Natural killer cell treated with Interleukin-12 subunit alpha and Interleukin-12 subunit beta and Interleukin-15 and Interleukin-18, amount 100 ng/mL, for 72 hours (primary cell): Measurements from ENCODE around the gene TNFRSF4. TPM values are rescaled to one million over a fixed set of nuclear protein-coding genes. Genes with fewer than 3 reads are reported as not detected.

Source experiments
- ATAC-seq, 2 donors: fragments of 150-1000 bp; cut with Tn5 transposase in 1 of 2; sonication (Bioruptor Pico), chemical (Tn5 transposase) in 1 of 2; 2 replicates each; pipeline ENCODE4 v1.10.0; 2021
- DNase-seq: peaks from one replicate; pipeline ENCODE4 v3.0.0; 2022; ENCODE audit warnings: low spot score
- H3K27ac Mint-ChIP-seq, 2 donors: 1 replicate in 1 of 2; 2 replicates in 1 of 2; pipeline ENCODE4 v1.8.0; 2022; ENCODE audit warnings: mixed read lengths in 2 of 2, mild to moderate bottlenecking in 1 of 2, moderate library complexity in 1 of 2
- H3K27me3 Mint-ChIP-seq, 2 donors: 1 replicate in 1 of 2; 2 replicates in 1 of 2; pipeline ENCODE4 v1.8.0; 2022; ENCODE audit warnings: mixed read lengths in 2 of 2
- H3K36me3 Mint-ChIP-seq: one replicate; pipeline ENCODE4 v1.8.0; 2022; ENCODE audit warnings: mixed read lengths
- H3K4me1 Mint-ChIP-seq, 2 donors: 1 replicate in 1 of 2; 2 replicates in 1 of 2; pipeline ENCODE4 v1.8.0; 2022; ENCODE audit warnings: low read depth in 2 of 2, mixed read lengths in 2 of 2, mild to moderate bottlenecking in 1 of 2
- H3K4me3 Mint-ChIP-seq: one replicate; pipeline ENCODE4 v1.8.0; 2022; ENCODE audit warnings: mixed read lengths
- H3K9me3 Mint-ChIP-seq: 2 replicates; pipeline ENCODE4 v1.8.0; 2022; ENCODE audit warnings: mixed read lengths
- total RNA-seq, 2 donors: library from RNA; stranded (reverse); gene quantifications; one replicate each; pipeline ENCODE4 v1.2.3, GENCODE V29; 2022

TNFRSF4 gene
- total RNA-seq, 2 donors from 2014 or later, result 56.8 to 305 TPM

GRCh38 chr1:1212780-1213344, 1.1 kb downstream of the TNFRSF4 start:
- H3K4me3 Mint-ChIP-seq, result peak overlapping the region; percentile 39
- ATAC-seq, result peak; percentile 73 to 79
- H3K9me3 Mint-ChIP-seq, result no peaks in the 10 kb centered on the region
- peak; percentile 92 for DNase-seq
- H3K36me3 Mint-ChIP-seq, result no peaks in the 10 kb centered on the region
- peak overlapping the region; percentile 33 to 48 for H3K27ac Mint-ChIP-seq
- peaks cover 26 to 42% of the 10 kb centered on the region in 2 donors for H3K4me1 Mint-ChIP-seq
- no peaks in the 10 kb centered on the region for H3K27me3 Mint-ChIP-seq

- Mint-ChIP-seq H3K36me3 (no peaks in the 10 kb centered on the region), H3K9me3 (no peaks in the 10 kb centered on the region), H3K27ac (peak overlapping the region; percentile 33 to 48), H3K4me1 (peaks cover 26 to 40% of the 10 kb centered on the region in 2 donors), H3K4me3 (peak overlapping the region; percentile 39), H3K27me3 (no peaks in the 10 kb centered on the region)
- ATAC-seq, result no peak
- DNase-seq, result no peak
Measured at GRCh38 chr1:1211541-1212441, 2.2 kb downstream of the TNFRSF4 start.

- Mint-ChIP-seq H3K36me3 (no peaks in the 10 kb centered on the region), H3K4me3 (no peak overlapping the region), H3K9me3 (no peaks in the 10 kb centered on the region), H3K4me1 (peaks cover 21 to 34% of the 10 kb centered on the region in 2 donors), H3K27me3 (no peaks in the 10 kb centered on the region), H3K27ac (peak overlapping the region in 1 of 2 donors; percentile 33)
- ATAC-seq (no peak), DNase-seq (no peak)
Measured at GRCh38 chr1:1210726-1211540, 3.0 kb downstream of the TNFRSF4 start.

- Mint-ChIP-seq H3K4me1 (peaks cover 10 to 28% of the 10 kb centered on the region in 2 donors), H3K9me3 (no peaks in the 10 kb centered on the region), H3K27ac (peak overlapping the region; percentile 85 to 96), H3K27me3 (no peaks in the 10 kb centered on the region), H3K36me3 (no peaks in the 10 kb centered on the region), H3K4me3 (peak overlapping the region; percentile 73)
- DNase-seq (peak; percentile 87), ATAC-seq (peak in 1 of 2 donors; percentile 22)
Measured at GRCh38 chr1:1208713-1209433, 5.1 kb downstream of the TNFRSF4 start.

- no peak for ATAC-seq
- H3K4me3 Mint-ChIP-seq, result peak overlapping the region; percentile 73
- no peaks in the 10 kb centered on the region for H3K36me3 Mint-ChIP-seq
- peaks cover 10 to 28% of the 10 kb centered on the region in 2 donors for H3K4me1 Mint-ChIP-seq
- no peak for DNase-seq
- peak overlapping the region; percentile 85 to 96 for H3K27ac Mint-ChIP-seq
- no peaks in the 10 kb centered on the region for H3K9me3 Mint-ChIP-seq
- H3K27me3 Mint-ChIP-seq, result no peaks in the 10 kb centered on the region
Measured at GRCh38 chr1:1207571-1207892, 6.4 kb downstream of the TNFRSF4 start.

GRCh38 chr1:1206966-1207531, 6.9 kb downstream of the TNFRSF4 start:
- peak overlapping the region; percentile 85 to 96 for H3K27ac Mint-ChIP-seq
- ATAC-seq, result no peak
- H3K4me3 Mint-ChIP-seq, result peak overlapping the region; percentile 74
- DNase-seq, result no peak
- H3K4me1 Mint-ChIP-seq, result peaks cover 10 to 28% of the 10 kb centered on the region in 2 donors
- H3K36me3 Mint-ChIP-seq, result no peaks in the 10 kb centered on the region
- no peaks in the 10 kb centered on the region for H3K27me3 Mint-ChIP-seq
- no peaks in the 10 kb centered on the region for H3K9me3 Mint-ChIP-seq

GRCh38 chr1:1206376-1206965, 7.5 kb downstream of the TNFRSF4 start, which contains the start of gene TNFRSF18:
Gene TNFRSF18 (minus strand): TSS chr1:1206592. CDS start chr1:1206571, 21 bp downstream.
- Mint-ChIP-seq H3K27ac (peak within 1 kb of the TSS; percentile 85 to 96), H3K9me3 (no peaks in the 10 kb centered on the region), H3K36me3 (no peaks in the 10 kb centered on the region), H3K4me1 (peaks cover 10 to 28% of the 10 kb centered on the region in 2 donors), H3K4me3 (peak within 1 kb of the TSS; percentile 78), H3K27me3 (no peaks in the 10 kb centered on the region)
- ATAC-seq, result peak; percentile 29
- peak; percentile 74 for DNase-seq

- H3K27me3 Mint-ChIP-seq, result no peaks in the 10 kb centered on the region
- DNase-seq (no peak), ATAC-seq (no peak)
- H3K4me3 Mint-ChIP-seq, result peak overlapping the region; percentile 78
- H3K4me1 Mint-ChIP-seq, result peaks cover 10 to 24% of the 10 kb centered on the region in 2 donors
- H3K36me3 Mint-ChIP-seq, result no peaks in the 10 kb centered on the region
- H3K9me3 Mint-ChIP-seq, result no peaks in the 10 kb centered on the region
- peak overlapping the region; percentile 50 to 76 for H3K27ac Mint-ChIP-seq
Measured at GRCh38 chr1:1205769-1206375, 8.1 kb downstream of the TNFRSF4 start.

- Mint-ChIP-seq H3K9me3 (no peaks in the 10 kb centered on the region), H3K4me1 (peaks cover 15 to 27% of the 10 kb centered on the region in 2 donors), H3K36me3 (no peaks in the 10 kb centered on the region), H3K27me3 (no peaks in the 10 kb centered on the region), H3K4me3 (peak overlapping the region; percentile 78), H3K27ac (peak overlapping the region; percentile 50 to 76)
- no peak for DNase-seq
- no peak for ATAC-seq
Measured at GRCh38 chr1:1204998-1205768, 8.8 kb downstream of the TNFRSF4 start.

GRCh38 chr1:1204425-1204920, 9.5 kb downstream of the TNFRSF4 start:
- Mint-ChIP-seq H3K27ac (peak overlapping the region; percentile 50 to 76), H3K4me3 (peak overlapping the region; percentile 39), H3K4me1 (peaks cover 15 to 24% of the 10 kb centered on the region in 2 donors), H3K36me3 (no peaks in the 10 kb centered on the region), H3K27me3 (no peaks in the 10 kb centered on the region), H3K9me3 (no peaks in the 10 kb centered on the region)
- DNase-seq (no peak), ATAC-seq (no peak)

- DNase-seq (no peak), ATAC-seq (no peak)
- no peaks in the 10 kb centered on the region for H3K9me3 Mint-ChIP-seq
- peak overlapping the region in 1 of 2 donors; percentile 76 for H3K27ac Mint-ChIP-seq
- H3K36me3 Mint-ChIP-seq, result no peaks in the 10 kb centered on the region
- H3K27me3 Mint-ChIP-seq, result no peaks in the 10 kb centered on the region
- H3K4me3 Mint-ChIP-seq, result peak overlapping the region; percentile 39
- peaks cover 15 to 20% of the 10 kb centered on the region in 2 donors for H3K4me1 Mint-ChIP-seq
Measured at GRCh38 chr1:1203561-1204424, 10.2 kb downstream of the TNFRSF4 start.
